Hepatocyte (in vitro differentiated cells): ENCODE results near the gene CMKLR1.

Source experiments
- CTCF ChIP-seq: fragments of 200-600 bp; sonication (generic); IDR thresholded peaks from 2 replicates; pipeline ENCODE4 v1.5.1; 2016; ENCODE audit warnings: antibody characterized with exemption, mild to moderate bottlenecking; ENCODE audit not compliant: poor library complexity
- EZH2 ChIP-seq: fragments of 200-600 bp; sonication (generic); IDR thresholded peaks from 2 replicates; pipeline ENCODE4 v1.6.1; 2016; ENCODE audit warnings: antibody characterized with exemption, mild to moderate bottlenecking, borderline replicate concordance

- TF ChIP-seq CTCF (no peak), EZH2 (no peak)
Measured at GRCh38 chr12:108328420-108328819, 10.7 kb downstream of the CMKLR1 start.
